GM21825 (cell line): ENCODE measurements around the gene OR4C15.

Experiments used
- ATAC-seq: cut with Tn5 transposase; IDR thresholded peaks from one replicate; pipeline ENCODE4 v1.9.1; 2021; ENCODE audit warnings: mild to moderate bottlenecking, moderate library complexity; ENCODE audit not compliant: unreplicated experiment

The OR4C15 gene

GRCh38 chr11:55554169-55554568, at the start of gene OR4C15:
Gene OR4C15 (plus strand): TSS chr11:55554469. CDS start chr11:55554469, 0 bp downstream.
- no peak for ATAC-seq

DNA sequence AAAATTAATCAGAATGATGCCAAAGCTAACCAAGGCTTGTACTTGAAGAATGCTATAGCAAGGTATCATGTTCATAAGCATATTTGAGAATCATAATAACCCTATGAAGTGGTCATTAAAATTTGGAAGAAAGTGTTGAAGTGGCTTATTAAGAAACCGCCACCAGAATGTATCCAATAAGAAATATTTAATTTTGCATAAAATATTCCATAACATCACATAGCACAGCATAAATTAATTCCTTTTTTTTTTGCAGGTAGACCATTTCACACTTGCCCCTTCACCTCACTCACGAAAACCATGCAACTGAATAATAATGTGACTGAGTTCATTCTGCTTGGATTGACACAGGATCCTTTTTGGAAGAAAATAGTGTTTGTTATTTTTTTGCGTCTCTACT, 17.6 kb downstream of the OR4C15 start, which contains the start of gene OR4C16:
TSS of gene OR4C16 (plus strand) at position 301 of the 400 bp plus-strand sequence. CDS start at position 301, 0 bp downstream.
- no peak for ATAC-seq

DNA sequence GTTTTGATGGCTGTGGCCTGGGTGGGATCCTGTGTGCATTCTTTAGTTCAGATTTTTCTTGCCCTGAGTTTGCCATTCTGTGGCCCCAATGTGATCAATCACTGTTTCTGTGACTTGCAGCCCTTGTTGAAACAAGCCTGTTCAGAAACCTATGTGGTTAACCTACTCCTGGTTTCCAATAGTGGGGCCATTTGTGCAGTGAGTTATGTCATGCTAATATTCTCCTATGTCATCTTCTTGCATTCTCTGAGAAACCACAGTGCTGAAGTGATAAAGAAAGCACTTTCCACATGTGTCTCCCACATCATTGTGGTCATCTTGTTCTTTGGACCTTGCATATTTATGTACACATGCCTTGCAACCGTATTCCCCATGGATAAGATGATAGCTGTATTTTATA, 18.3 kb downstream of the OR4C15 start:
- ATAC-seq: no peak
